Tibial nerve (tissue), 4 donors: ENCODE results near the gene ACTL6B.

Experiments
- EP300 ChIP-seq, 2 donors: sonication (generic); formaldehyde crosslinking; IDR thresholded peaks; one replicate each; pipeline ENCODE4 v1.6.1; 2017; ENCODE audit warnings: antibody characterized with exemption in 2 of 2, mild to moderate bottlenecking in 1 of 2
- POLR2A ChIP-seq, 2 donors: fragments of 450-650 bp; IDR thresholded peaks; one replicate each; pipeline ENCODE4 v1.6.1; 2017; ENCODE audit warnings: antibody characterized with exemption in 2 of 2, mild to moderate bottlenecking in 2 of 2, moderate library complexity in 2 of 2
- TF ChIP-seq, protein P1 (sequence below), 5 experiments: fragments of 200-600 bp in 3 of 5; fragments of 450-650 bp in 2 of 5; sonication (generic) in 3 of 5; IDR thresholded peaks; one replicate each; pipeline ENCODE4 v1.5.1; 2016 to 2019; ENCODE audit warnings: antibody characterized with exemption in 5 of 5, mild to moderate bottlenecking in 3 of 5, moderate library complexity in 2 of 5

DNA sequence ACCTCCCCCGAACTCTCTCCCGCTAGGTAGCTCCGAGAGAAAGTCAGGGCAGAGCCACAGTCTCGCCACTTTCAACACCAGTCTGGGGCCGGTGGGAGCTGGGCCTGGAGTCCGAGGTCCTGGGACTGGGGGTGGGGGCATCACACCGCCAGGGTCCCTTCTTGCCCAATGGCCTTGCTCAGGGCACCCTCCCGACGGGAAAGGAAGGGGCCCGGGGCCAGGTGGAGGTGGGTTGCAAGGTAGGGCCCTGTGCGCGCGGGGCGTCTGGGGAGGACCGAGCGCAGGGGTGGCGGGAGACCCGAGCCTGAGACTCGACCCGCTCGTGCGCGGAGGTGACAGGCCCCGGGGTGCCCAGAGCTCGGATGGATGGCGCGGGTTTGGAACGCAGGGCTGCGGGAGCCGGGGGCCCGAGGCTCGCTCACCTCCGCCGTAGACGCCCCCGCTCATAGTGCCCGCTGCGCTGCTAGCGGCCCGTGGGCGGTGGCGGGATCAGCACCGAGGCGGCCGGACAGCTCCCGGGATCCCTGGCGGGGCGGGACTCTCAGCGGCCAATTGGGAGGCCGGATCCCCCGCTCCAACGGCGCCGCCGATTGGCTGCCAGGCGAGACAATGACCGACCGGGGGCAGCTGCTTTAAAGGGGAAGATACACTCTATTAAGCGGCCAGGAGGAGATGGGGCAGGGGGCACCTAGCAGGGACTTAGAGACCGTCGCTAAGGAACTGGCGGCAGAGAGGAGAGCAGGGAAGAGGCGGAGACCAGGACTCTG is at the start of gene ACTL6B:
- TF ChIP-seq, protein P1, sequence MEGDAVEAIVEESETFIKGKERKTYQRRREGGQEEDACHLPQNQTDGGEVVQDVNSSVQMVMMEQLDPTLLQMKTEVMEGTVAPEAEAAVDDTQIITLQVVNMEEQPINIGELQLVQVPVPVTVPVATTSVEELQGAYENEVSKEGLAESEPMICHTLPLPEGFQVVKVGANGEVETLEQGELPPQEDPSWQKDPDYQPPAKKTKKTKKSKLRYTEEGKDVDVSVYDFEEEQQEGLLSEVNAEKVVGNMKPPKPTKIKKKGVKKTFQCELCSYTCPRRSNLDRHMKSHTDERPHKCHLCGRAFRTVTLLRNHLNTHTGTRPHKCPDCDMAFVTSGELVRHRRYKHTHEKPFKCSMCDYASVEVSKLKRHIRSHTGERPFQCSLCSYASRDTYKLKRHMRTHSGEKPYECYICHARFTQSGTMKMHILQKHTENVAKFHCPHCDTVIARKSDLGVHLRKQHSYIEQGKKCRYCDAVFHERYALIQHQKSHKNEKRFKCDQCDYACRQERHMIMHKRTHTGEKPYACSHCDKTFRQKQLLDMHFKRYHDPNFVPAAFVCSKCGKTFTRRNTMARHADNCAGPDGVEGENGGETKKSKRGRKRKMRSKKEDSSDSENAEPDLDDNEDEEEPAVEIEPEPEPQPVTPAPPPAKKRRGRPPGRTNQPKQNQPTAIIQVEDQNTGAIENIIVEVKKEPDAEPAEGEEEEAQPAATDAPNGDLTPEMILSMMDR (IDR thresholded peaks at IDR 0.05), result no peak
- no peak for TF ChIP-seq POLR2A (IDR thresholded peaks at IDR 0.05)
- TF ChIP-seq EP300 (IDR thresholded peaks at IDR 0.05), result no peak
